ENCODE data around the gene MAD1L1.

DNA sequence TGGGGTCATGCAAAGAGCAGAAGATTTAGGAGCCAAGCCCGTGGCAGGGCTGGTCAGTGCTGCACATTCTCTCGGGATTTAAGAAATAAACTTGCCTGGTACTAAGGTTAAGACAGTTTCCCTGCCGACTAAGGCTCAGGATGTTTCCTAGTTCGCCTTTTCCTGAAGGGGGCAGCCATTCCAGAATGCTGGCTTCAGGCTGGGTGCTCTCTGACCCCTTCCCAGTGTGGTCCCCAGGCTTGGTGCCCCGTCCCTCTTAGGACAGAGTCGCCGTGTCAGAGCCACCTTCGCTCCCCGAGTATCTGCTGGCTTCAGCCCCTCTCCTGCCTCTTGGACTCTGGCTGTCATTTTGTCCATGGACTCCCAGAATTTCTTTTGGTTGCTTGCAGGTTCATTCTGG is 445.5 kb downstream of the MAD1L1 start:
- TF ChIP-seq EZH2 (IDR thresholded peaks at IDR 0.05; ENCODE audit: insufficient read depth, poor library complexity, severe bottlenecking) = no peak
- no peak for TF ChIP-seq EZH2phosphoT487 (IDR thresholded peaks at IDR 0.05; ENCODE audit: insufficient read depth, low read depth)
